VCaP (cell line): ENCODE results near the gene SERPINA3.
A peak's percentile ranks its signal among the peaks of the same experiment; 100 is the strongest.

Source experiments
- H3K27ac ChIP-seq: fragments of 450-650 bp; 2 replicates; pipeline ENCODE4 v1.5.1; 2017
- TF ChIP-seq, protein P1 (sequence below): fragments of 450-650 bp; conservative IDR thresholded peaks from 2 replicates; pipeline ENCODE4 v1.5.1; 2017; ENCODE audit warnings: mild to moderate bottlenecking, moderate library complexity

The SERPINA3 gene

GRCh38 chr14:94644102-94644535 lies 31.9 kb downstream of the SERPINA3 start:
- H3K27ac ChIP-seq: no peak overlapping the region
- TF ChIP-seq, protein P1, sequence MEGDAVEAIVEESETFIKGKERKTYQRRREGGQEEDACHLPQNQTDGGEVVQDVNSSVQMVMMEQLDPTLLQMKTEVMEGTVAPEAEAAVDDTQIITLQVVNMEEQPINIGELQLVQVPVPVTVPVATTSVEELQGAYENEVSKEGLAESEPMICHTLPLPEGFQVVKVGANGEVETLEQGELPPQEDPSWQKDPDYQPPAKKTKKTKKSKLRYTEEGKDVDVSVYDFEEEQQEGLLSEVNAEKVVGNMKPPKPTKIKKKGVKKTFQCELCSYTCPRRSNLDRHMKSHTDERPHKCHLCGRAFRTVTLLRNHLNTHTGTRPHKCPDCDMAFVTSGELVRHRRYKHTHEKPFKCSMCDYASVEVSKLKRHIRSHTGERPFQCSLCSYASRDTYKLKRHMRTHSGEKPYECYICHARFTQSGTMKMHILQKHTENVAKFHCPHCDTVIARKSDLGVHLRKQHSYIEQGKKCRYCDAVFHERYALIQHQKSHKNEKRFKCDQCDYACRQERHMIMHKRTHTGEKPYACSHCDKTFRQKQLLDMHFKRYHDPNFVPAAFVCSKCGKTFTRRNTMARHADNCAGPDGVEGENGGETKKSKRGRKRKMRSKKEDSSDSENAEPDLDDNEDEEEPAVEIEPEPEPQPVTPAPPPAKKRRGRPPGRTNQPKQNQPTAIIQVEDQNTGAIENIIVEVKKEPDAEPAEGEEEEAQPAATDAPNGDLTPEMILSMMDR: no peak

GRCh38 chr14:94646066-94646465 lies 33.9 kb downstream of the SERPINA3 start:
- no peak overlapping the region for H3K27ac ChIP-seq
- TF ChIP-seq, protein P1: no peak

GRCh38 chr14:94646481-94646880 lies 34.3 kb downstream of the SERPINA3 start:
- H3K27ac ChIP-seq: no peak overlapping the region
- TF ChIP-seq, protein P1: no peak

- H3K27ac ChIP-seq: no peak overlapping the region
- TF ChIP-seq, protein P1: no peak
These were observed 36.6 kb downstream of the SERPINA3 start for GRCh38 chr14:94648801-94649200.

- TF ChIP-seq, protein P1: no peak
- H3K27ac ChIP-seq: peak overlapping the region; percentile 13; the same call in 1 of the 2 replicates
These were observed 37.6 kb downstream of the SERPINA3 start for GRCh38 chr14:94649543-94650443.

DNA sequence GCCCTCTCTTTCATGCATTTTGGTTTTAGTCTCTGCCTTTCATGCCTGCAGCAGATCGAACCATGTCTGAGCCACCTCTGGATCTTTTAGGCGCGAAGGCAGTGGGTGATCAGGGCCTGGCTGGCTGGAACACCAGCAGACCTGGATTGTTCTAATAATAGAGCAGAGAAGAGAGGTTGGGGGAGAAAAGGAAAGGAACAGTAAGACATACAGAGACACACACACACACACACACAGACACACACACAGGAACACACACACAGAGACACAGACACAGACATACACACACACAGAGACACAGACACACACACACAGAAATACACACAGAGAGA lies 38.2 kb downstream of the SERPINA3 start:
- TF ChIP-seq, protein P1: no peak

GRCh38 chr14:94650806-94651805 lies 38.9 kb downstream of the SERPINA3 start:
- TF ChIP-seq, protein P1: no peak
- H3K27ac ChIP-seq: peak overlapping the region; percentile 9; the same call in 1 of the 2 replicates

More for the DNA sequence above, 38.2 kb downstream of the SERPINA3 start:
- peak overlapping the region; percentile 13; the same call in 1 of the 2 replicates for H3K27ac ChIP-seq
